ENCODE data around the gene BRSK1.

The BRSK1 gene

GRCh38 chr19:55339105-55339888 is 55.5 kb downstream of the BRSK1 start, which contains the start of gene KMT5C:
KMT5C (plus strand) TSS chr19:55339876; CDS start chr19:55341937, 2,061 bp downstream.
- DNase-seq = peak; percentile 100

GRCh38 chr19:55339889-55340783 is 56.3 kb downstream of the BRSK1 start:
- DNase-seq = no peak

- DNase-seq = no peak
Measured at GRCh38 chr19:55340784-55341147, 57.0 kb downstream of the BRSK1 start.

GRCh38 chr19:55341171-55341588 is 57.4 kb downstream of the BRSK1 start:
- DNase-seq = peak; percentile 60

GRCh38 chr19:55341595-55342531 is 58.1 kb downstream of the BRSK1 start:
- no peak for DNase-seq

GRCh38 chr19:55344444-55344843 is 60.6 kb downstream of the BRSK1 start:
- DNase-seq = no peak

- DNase-seq = no peak
Measured at GRCh38 chr19:55345101-55345817, 61.5 kb downstream of the BRSK1 start.

- DNase-seq = no peak
Measured at GRCh38 chr19:55345818-55346724, 62.3 kb downstream of the BRSK1 start.

- DNase-seq = no peak
Measured at GRCh38 chr19:55346725-55347441, 63.1 kb downstream of the BRSK1 start.

- DNase-seq = no peak
Measured at GRCh38 chr19:55347442-55348009, 63.7 kb downstream of the BRSK1 start.

GRCh38 chr19:55348317-55349034 is 64.7 kb downstream of the BRSK1 start:
- DNase-seq = no peak

- DNase-seq = no peak
Measured at GRCh38 chr19:55350620-55351315, 67.0 kb downstream of the BRSK1 start.

- no peak for DNase-seq
Measured at GRCh38 chr19:55352040-55352439, 68.2 kb downstream of the BRSK1 start.

- DNase-seq = no peak
Measured at GRCh38 chr19:55352549-55353145, 68.8 kb downstream of the BRSK1 start.

- DNase-seq = no peak
Measured at GRCh38 chr19:55353356-55353802, 69.6 kb downstream of the BRSK1 start.

GRCh38 chr19:55353803-55354697 is 70.3 kb downstream of the BRSK1 start:
- DNase-seq = no peak

- DNase-seq = no peak
Measured at GRCh38 chr19:55354698-55355212, 71.0 kb downstream of the BRSK1 start, which contains the start of gene COX6B2. COX6B2 (minus strand) TSS chr19:55354719; CDS start chr19:55354521, 198 bp downstream.

All from NCI-H526 treated with DMSO at 0.1 percent for 48 hours (cell line).